ENCODE measurements around the gene FNIP2. TPM values are rescaled to one million over a fixed set of nuclear protein-coding genes. Genes with fewer than 3 reads are reported as not detected.

FNIP2 gene
- total and polyA plus RNA-seq, 2 donors (not counting 1 experiment from before 2014, with no cell fraction given), result 0.03 to 0.17 TPM

DNA sequence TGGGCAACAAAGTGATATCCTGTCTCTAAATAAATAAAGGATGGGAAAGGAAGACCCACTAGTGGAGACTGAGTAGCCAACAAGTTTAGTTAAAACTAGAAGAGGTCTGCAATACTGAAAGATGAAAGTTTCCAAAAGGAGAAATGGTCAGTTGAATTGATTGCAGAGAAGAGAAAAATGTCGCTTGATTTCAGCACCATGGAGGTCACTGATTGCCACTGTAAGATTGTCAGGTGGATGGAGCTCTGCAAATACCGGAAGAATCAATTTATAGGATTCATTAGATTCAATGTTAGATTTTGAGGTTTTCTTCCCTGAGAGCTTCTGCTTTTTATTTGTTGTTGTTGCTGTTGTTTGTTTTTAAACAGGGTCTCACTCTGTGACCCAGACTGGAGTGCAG is 5.4 kb upstream of the FNIP2 start:
- Histone ChIP-seq H3K4me1 (ENCODE audit: control insufficient read depth in 2 of 2, insufficient read depth in 2 of 2, low read length in 2 of 2) (peaks cover 3 to 12% of the 10 kb centered on the region in 2 donors), H3K27me3 (replicated peaks in 1 of 4; ENCODE audit: control extremely low read depth in 1 of 4, control insufficient read depth in 3 of 4, insufficient read depth in 4 of 4, low read length in 3 of 4) (peaks cover 3 to 68% (median 46%) of the 10 kb centered on the region in 4 experiments), H3K4me3 (ENCODE audit: control extremely low read depth in 1 of 5, extremely low read depth in 1 of 5, insufficient read depth in 1 of 5, low read depth in 2 of 5, low read length in 4 of 5) (no peak overlapping the region), H3K9me3 (ENCODE audit: control extremely low read depth in 1 of 3, control insufficient read depth in 2 of 3, insufficient read depth in 1 of 3, low read length in 2 of 3) (peaks cover 0 to 6% (median 0%) of the 10 kb centered on the region in 3 donors), H4K20me1 (ENCODE audit: control insufficient read depth, insufficient read depth, low read length, poor library complexity, severe bottlenecking) (no peaks in the 10 kb centered on the region), H3K27ac (ENCODE audit: low read length in 2 of 2) (no peak overlapping the region), H2AFZ (ENCODE audit: insufficient read depth, low read depth, low read length, poor library complexity, severe bottlenecking) (no peak overlapping the region), H3K9ac (ENCODE audit: low read length) (no peak overlapping the region), H3K36me3 (replicated peaks in 1 of 2; ENCODE audit: control extremely low read depth in 1 of 2, control insufficient read depth in 1 of 2, extremely low read depth in 1 of 2, insufficient read depth in 2 of 2, low read length in 1 of 2) (no peaks in the 10 kb centered on the region), H3K4me2 (replicated peaks; ENCODE audit: low read depth, low read length, poor library complexity, severe bottlenecking) (no peak overlapping the region), H3K79me2 (ENCODE audit: control insufficient read depth, insufficient read depth, low read length) (no peaks in the 10 kb centered on the region)
- DNase-seq (no peak), ATAC-seq (ENCODE audit: low read depth) (no peak)
- 43% methylated on average over 2 of the region's 2 CpGs for WGBS (ENCODE audit: insufficient coverage)
- CTCF ChIA-PET, result no interaction called here
- intact Hi-C loops (cut with micrococcal nuclease), result no loop called here
- TF ChIP-seq EZH2 (IDR thresholded peaks at IDR 0.05; ENCODE audit: borderline replicate concordance, insufficient read depth, low read depth, low read length, poor library complexity, severe bottlenecking), result no peak
- TF ChIP-seq, protein P1, sequence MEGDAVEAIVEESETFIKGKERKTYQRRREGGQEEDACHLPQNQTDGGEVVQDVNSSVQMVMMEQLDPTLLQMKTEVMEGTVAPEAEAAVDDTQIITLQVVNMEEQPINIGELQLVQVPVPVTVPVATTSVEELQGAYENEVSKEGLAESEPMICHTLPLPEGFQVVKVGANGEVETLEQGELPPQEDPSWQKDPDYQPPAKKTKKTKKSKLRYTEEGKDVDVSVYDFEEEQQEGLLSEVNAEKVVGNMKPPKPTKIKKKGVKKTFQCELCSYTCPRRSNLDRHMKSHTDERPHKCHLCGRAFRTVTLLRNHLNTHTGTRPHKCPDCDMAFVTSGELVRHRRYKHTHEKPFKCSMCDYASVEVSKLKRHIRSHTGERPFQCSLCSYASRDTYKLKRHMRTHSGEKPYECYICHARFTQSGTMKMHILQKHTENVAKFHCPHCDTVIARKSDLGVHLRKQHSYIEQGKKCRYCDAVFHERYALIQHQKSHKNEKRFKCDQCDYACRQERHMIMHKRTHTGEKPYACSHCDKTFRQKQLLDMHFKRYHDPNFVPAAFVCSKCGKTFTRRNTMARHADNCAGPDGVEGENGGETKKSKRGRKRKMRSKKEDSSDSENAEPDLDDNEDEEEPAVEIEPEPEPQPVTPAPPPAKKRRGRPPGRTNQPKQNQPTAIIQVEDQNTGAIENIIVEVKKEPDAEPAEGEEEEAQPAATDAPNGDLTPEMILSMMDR (IDR thresholded peaks at IDR 0.05), result no peak
- H3K27ac Mint-ChIP-seq, result no peak overlapping the region
- peaks cover 4% of the 10 kb centered on the region for H3K4me1 Mint-ChIP-seq
- POLR2A ChIA-PET, result no interaction called here
- H3K27me3 Mint-ChIP-seq, result peaks cover 74% of the 10 kb centered on the region
- H3K4me3 Mint-ChIP-seq, result no peak overlapping the region
- no peaks in the 10 kb centered on the region for H3K9me3 Mint-ChIP-seq (ENCODE audit: insufficient read depth)

DNA sequence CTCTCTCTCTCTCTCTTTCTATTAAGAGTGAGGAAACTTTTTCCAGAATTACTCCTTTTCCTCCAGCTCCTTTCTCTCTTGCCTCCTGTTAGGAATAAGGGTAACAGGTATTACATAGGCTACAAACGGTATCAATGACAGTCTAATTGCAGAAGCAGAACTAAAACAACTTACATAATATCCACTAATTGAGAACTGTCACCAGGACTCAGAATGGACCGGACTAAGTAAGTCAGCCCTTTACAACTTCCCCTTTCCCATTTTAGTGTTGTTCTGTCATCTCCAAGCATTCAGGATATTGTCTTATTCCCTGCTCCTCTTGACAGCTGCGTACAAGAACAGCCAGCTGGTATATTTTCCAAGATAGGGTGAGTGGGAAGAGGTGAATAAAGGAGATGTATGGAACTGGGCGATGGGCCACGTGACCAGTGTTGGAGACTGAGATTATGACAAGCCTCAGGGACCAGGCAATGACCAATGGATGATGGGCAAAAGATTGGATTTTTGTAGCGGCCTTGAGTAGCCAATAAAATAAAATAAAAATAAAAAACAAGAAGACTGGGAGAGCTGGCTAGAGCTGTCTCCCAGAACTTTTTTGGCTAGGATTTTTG is 2.3 kb upstream of the FNIP2 start:
- peaks cover 81% of the 10 kb centered on the region for H3K27me3 Mint-ChIP-seq
- CTCF ChIA-PET, result interaction anchor here (1.2 kb wide), 1 partner anchor 85 kb away, joined by 3 read pairs; no protein-coding TSS in a partner anchor
- WGBS (ENCODE audit: insufficient coverage), result 96% methylated on average over 4 of the region's 6 CpGs
- H3K9me3 Mint-ChIP-seq (ENCODE audit: insufficient read depth), result no peaks in the 10 kb centered on the region
- POLR2A ChIA-PET, result interaction anchor here (0.6 kb wide), 1 partner anchor 39 kb away, joined by 6 read pairs; no protein-coding TSS in a partner anchor
- Histone ChIP-seq H3K4me1 (ENCODE audit: control insufficient read depth in 2 of 2, insufficient read depth in 2 of 2, low read length in 2 of 2) (peaks cover 12 to 22% of the 10 kb centered on the region in 2 donors), H3K79me2 (ENCODE audit: control insufficient read depth, insufficient read depth, low read length) (no peaks in the 10 kb centered on the region), H4K20me1 (ENCODE audit: control insufficient read depth, insufficient read depth, low read length, poor library complexity, severe bottlenecking) (no peaks in the 10 kb centered on the region), H2AFZ (ENCODE audit: insufficient read depth, low read depth, low read length, poor library complexity, severe bottlenecking) (no peak overlapping the region), H3K36me3 (replicated peaks in 1 of 2; ENCODE audit: control extremely low read depth in 1 of 2, control insufficient read depth in 1 of 2, extremely low read depth in 1 of 2, insufficient read depth in 2 of 2, low read length in 1 of 2) (no peaks in the 10 kb centered on the region), H3K9me3 (ENCODE audit: control extremely low read depth in 1 of 3, control insufficient read depth in 2 of 3, insufficient read depth in 1 of 3, low read length in 2 of 3) (peaks cover 0 to 5% (median 0%) of the 10 kb centered on the region in 3 donors), H3K4me2 (replicated peaks; ENCODE audit: low read depth, low read length, poor library complexity, severe bottlenecking) (no peak overlapping the region), H3K9ac (ENCODE audit: low read length) (no peak overlapping the region), H3K27ac (ENCODE audit: low read length in 2 of 2) (no peak overlapping the region), H3K27me3 (replicated peaks in 1 of 4; ENCODE audit: control extremely low read depth in 1 of 4, control insufficient read depth in 3 of 4, insufficient read depth in 4 of 4, low read length in 3 of 4) (peaks cover 6 to 78% (median 64%) of the 10 kb centered on the region in 4 experiments), H3K4me3 (ENCODE audit: control extremely low read depth in 1 of 5, extremely low read depth in 1 of 5, insufficient read depth in 1 of 5, low read depth in 2 of 5, low read length in 4 of 5) (no peak overlapping the region)
- intact Hi-C loops (cut with micrococcal nuclease), result loop anchor here (5.0 kb wide), 3 partner anchors 41 to 94 kb away; partner anchors contain the start of genes C4orf46, ETFDH and PPID
- H3K27ac Mint-ChIP-seq, result no peak overlapping the region
- H3K4me3 Mint-ChIP-seq, result no peak overlapping the region
- no peak for ATAC-seq (ENCODE audit: low read depth)
- no peak for DNase-seq
- H3K4me1 Mint-ChIP-seq, result peaks cover 8% of the 10 kb centered on the region
- TF ChIP-seq EZH2 (IDR thresholded peaks at IDR 0.05; ENCODE audit: borderline replicate concordance, insufficient read depth, low read depth, low read length, poor library complexity, severe bottlenecking), result no peak
